ENCODE data around the gene TBC1D1.

TBC1D1 gene

GRCh38 chr4:38090455-38091246 is 199.8 kb downstream of the TBC1D1 start:
- in situ Hi-C loops (cut with MboI; ENCODE audit: low sequenced_read_pairs), result no loop called here

- in situ Hi-C loops (cut with MboI; ENCODE audit: low sequenced_read_pairs), result no loop called here
Measured at GRCh38 chr4:38091636-38092035, 200.8 kb downstream of the TBC1D1 start.

DNA sequence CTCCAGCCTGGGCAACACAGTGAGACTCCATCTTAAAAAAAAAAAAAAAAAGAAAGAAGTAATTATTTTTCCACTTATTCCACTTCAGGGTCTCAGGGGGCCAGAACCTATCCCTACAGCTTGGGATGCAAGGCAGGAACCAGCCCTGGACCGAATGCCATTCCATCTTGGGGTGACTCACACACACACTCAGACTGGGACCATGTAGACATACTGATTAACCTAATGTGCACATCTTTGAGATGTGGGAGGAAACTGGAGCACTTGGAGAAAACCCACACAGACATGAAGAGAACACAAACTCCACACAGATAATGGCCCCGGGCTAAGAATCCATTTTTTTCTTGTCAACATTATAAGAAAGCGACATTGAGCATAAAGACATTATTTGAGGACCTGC is 201.8 kb downstream of the TBC1D1 start:
- in situ Hi-C loops (cut with MboI; ENCODE audit: low sequenced_read_pairs), result no loop called here

DNA sequence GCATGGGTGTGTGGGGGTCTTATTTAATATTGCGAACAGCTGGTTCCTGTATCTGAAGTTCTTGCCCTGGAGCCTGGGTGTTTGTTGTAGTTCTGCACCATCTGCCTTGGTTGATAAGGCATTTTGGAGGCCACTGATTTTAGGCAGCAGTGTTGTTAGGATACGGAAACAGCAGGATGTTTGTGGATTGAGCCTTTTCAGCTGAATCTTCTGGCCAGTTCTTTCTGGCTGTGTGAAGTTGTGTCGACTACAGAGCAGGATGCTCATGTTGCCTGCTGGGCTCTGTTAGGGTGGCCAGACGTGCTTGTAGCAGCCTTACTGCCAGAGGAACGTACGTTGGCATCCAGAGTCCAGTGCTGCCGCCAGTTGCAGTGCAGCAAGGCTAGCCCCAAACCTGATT is 203.5 kb downstream of the TBC1D1 start:
- in situ Hi-C loops (cut with MboI; ENCODE audit: low sequenced_read_pairs), result no loop called here

- in situ Hi-C loops (cut with MboI; ENCODE audit: low sequenced_read_pairs), result no loop called here
Measured at GRCh38 chr4:38095691-38096090, 204.8 kb downstream of the TBC1D1 start.

- in situ Hi-C loops (cut with MboI; ENCODE audit: low sequenced_read_pairs), result no loop called here
Measured at GRCh38 chr4:38097818-38098217, 206.9 kb downstream of the TBC1D1 start.

DNA sequence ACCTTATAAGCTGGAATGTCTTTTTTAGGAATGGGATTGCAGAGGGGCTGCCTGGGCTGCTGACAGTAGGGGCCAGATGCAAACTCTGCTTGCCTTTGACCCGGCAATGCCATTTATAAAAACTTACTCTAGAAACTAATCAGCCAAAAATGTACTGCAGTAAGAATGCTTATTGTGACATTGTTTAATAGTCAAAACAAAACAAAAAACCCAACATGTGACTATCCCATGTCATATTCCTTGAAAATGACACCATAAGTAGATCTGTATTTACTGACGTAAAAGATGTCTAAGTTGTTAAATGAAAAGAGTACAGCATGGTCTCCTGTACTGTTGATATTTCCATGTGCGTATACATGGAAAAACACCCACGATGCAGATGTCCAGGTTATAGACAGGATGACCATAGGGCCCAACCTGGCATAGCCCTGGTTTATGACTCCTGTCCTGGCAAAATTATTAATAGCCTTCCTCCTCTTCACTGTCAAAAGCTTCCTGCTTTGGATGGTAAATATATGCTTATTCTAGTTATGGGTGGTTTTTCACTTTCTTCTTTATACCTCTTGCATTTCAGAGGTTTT is 208.2 kb downstream of the TBC1D1 start:
- in situ Hi-C loops (cut with MboI; ENCODE audit: low sequenced_read_pairs), result no loop called here

DNA sequence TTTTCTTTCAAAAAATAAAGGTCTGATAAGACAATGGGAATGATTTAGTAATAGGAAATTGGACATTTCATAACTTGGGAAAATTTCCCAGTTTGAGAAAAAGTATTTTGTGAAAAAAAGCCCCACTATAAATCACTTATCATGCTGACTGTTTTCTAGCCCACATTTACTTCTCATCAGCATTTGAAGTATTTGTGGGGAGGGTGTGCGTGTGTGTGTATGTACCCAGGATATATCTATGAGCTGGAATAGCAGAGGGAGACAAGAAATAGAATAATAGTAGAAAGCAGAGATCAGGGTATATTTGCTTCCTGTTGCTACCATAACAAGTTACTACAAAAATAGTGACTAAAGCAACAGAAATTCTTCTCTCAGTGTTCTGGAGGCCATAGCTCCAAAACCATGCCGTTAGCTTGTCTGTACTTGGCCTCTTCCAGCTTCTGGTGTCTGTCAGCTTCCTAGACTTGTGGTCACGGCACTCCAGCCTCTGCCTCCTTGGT is 209.1 kb downstream of the TBC1D1 start:
- in situ Hi-C loops (cut with MboI; ENCODE audit: low sequenced_read_pairs), result no loop called here

GRCh38 chr4:38100474-38101255 is 209.8 kb downstream of the TBC1D1 start:
- in situ Hi-C loops (cut with MboI; ENCODE audit: low sequenced_read_pairs), result no loop called here

DNA sequence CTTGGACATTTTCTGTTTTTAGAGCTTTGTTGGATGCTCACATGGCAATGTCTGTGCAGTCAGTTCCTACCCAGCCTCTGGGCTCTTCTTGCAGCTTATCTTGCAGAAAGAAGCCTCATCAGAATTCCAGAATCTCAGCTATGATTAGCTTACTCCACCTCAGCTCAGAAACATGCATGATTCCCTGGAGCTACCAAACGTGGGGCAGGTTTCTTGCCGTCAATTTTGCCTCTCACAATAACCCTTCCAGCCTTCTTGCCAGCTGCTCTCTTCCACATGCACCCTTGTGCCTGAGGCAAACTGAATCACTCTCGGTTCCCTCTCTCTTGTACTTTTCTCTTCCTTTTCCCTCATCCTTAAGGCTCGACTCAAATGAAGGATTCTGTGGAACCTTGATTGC is 210.7 kb downstream of the TBC1D1 start:
- in situ Hi-C loops (cut with MboI; ENCODE audit: low sequenced_read_pairs), result no loop called here

DNA sequence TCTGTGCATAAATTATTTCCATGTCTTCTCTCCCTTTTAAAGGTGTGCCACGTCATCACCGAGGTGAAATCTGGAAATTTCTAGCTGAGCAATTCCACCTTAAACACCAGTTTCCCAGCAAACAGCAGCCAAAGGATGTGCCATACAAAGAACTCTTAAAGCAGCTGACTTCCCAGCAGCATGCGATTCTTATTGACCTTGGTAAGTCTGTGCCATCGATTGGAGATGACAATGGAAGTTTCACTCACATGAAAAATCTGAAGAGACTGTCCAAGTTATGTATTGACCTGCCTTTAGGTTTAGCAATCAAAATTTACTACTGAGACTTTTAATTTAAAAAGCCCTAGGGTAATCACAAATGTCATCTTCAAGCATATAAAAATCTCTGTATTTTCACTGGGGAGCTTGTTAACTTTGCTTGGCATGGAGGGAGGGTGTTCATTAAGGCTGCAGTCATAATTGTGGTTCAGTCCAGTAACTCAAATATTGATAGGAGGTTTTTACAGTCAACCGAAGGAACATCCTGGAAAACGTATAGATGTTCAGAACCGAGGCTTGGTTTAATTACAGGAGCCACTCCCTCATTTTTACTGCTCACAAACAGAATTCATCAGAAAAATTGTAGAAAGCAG is 212.2 kb downstream of the TBC1D1 start:
- in situ Hi-C loops (cut with MboI; ENCODE audit: low sequenced_read_pairs), result no loop called here

DNA sequence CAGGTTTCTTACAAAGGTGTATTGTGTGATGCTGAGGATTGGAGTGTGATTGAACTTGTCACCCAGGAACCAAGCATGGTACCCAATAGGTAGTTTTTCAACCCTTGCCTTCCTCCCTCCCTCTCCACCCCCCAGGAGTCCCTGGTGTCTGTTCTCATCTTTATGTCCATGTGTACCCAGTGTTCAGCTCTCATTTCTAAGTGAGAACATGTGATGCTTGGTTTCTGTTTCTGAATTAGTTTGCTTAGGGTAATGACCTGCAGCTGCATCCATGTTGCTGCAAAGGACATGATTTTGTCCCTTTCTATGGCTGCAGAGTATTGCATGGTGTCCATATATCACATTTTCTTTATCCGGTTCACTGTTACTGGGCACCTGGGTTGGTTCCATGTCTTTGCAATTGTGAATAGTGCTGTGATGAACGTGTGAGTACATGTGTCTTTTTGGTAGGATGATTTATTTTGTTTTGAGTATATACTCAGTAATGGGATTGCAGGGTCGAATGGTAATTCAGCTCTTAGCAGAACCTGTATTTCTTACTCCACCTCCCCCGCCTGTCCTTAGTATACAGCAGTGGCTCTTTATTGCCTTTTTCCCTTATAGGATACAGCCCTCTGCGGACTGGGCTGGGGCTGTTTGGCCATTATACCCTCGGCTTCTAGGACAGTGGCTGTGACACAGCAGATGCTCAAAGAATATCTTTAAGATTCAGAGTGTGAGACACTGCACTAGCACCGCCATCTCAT is 214.8 kb downstream of the TBC1D1 start:
- in situ Hi-C loops (cut with MboI; ENCODE audit: low sequenced_read_pairs), result no loop called here

- in situ Hi-C loops (cut with MboI; ENCODE audit: low sequenced_read_pairs), result no loop called here
Measured at GRCh38 chr4:38106311-38106710, 215.4 kb downstream of the TBC1D1 start.

GRCh38 chr4:38106886-38107514 is 216.1 kb downstream of the TBC1D1 start:
- in situ Hi-C loops (cut with MboI; ENCODE audit: low sequenced_read_pairs), result no loop called here

DNA sequence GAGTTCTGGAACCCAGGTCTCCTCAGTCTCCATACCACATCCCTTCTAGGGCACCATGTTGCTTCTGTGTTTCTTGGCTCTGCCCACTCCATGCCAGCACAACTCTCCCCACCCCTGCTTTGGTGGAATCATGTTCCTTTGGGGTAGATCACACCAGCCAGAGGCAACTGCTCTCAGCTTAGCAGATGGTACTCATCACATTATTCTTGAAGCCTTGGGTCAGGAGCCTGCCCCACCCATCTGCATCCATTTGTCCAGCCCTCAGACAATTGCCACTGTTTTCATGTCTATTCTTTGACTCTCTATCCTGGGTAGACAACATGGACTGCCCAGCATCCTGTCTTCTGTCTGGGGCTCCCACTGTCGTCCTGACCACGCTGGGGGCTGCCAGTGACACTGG is 216.9 kb downstream of the TBC1D1 start:
- in situ Hi-C loops (cut with MboI; ENCODE audit: low sequenced_read_pairs), result no loop called here

DNA sequence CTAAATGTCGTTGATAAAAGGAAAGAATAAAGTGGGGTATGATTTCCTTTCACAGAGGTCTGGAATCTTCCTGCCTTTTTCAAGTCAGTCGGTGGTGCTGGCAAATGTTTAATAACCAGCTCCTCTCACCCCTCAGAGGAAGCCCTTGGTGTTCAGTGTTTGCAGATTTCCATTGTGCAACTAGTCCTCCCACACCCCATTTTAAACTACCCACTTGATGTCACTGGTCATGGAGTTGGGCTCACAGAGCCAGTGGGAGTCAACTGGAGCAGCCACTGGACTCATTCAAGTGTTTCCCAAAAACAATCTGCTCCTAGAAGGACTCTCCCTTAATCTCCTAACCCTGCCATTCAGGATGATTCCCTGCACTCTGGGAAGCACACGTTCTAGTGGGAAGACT is 218.5 kb downstream of the TBC1D1 start:
- in situ Hi-C loops (cut with MboI; ENCODE audit: low sequenced_read_pairs), result no loop called here

DNA sequence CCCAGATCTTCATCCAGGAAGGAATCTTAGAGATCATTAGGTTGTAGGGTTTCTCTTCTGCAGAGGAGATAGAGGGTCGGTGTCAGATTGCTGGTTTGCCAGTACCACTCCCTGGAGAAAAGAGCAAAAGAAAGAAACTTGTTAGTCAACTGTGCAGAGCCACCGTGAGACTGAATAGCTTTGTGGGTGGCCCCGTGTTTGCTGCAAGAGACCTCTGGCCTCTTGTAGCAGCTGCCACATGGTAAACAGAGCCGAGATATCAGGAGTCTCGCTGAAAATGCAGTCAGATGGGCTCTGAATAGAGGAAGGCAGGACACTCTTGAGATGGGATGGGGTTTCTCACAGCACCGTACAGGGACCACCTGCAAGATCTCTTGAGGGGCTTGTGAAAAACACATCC is 219.0 kb downstream of the TBC1D1 start:
- in situ Hi-C loops (cut with MboI; ENCODE audit: low sequenced_read_pairs), result no loop called here

GRCh38 chr4:38111024-38111423 is 220.1 kb downstream of the TBC1D1 start:
- in situ Hi-C loops (cut with MboI; ENCODE audit: low sequenced_read_pairs), result no loop called here

- in situ Hi-C loops (cut with MboI; ENCODE audit: low sequenced_read_pairs), result no loop called here
Measured at GRCh38 chr4:38111717-38112116, 220.8 kb downstream of the TBC1D1 start.

DNA sequence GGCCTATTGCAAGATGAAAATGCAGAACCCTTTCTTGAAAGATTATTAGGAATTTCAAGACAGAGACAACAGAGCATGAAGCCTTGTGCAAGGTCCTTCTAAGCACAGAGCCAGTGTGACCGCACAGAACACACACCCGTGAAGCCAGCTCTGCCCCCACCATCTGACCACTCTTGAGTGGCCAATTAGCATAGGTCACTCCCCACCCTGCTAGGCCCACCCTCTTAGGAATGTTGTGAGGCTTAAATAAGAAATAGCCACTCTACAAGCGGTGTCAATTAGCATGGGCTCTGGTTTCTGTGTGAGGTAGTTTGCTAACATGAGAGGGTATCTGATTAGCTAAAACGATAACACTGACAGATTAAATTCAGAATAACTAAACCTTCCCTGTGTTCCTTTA is 222.2 kb downstream of the TBC1D1 start:
- in situ Hi-C loops (cut with MboI; ENCODE audit: low sequenced_read_pairs), result no loop called here
